COR-L47 (cell line): ENCODE data around the gene SCN5A.
A peak's percentile ranks its signal among the peaks of the same experiment; 100 is the strongest.

Source experiments
- DNase-seq: peaks from one replicate; lab custom pipeline; 2025; lab: John Stamatoyannopoulos, UW

The SCN5A gene

GRCh38 chr3:38649500-38650247, at the start of gene SCN5A:
Gene SCN5A, minus strand, starts transcription at chr3:38649687. Its CDS starts 16,380 bp downstream, at chr3:38633307.
- no peak for DNase-seq

- no peak for DNase-seq
Observed at GRCh38 chr3:38698760-38699159, 49.3 kb upstream of the SCN5A start.

DNA sequence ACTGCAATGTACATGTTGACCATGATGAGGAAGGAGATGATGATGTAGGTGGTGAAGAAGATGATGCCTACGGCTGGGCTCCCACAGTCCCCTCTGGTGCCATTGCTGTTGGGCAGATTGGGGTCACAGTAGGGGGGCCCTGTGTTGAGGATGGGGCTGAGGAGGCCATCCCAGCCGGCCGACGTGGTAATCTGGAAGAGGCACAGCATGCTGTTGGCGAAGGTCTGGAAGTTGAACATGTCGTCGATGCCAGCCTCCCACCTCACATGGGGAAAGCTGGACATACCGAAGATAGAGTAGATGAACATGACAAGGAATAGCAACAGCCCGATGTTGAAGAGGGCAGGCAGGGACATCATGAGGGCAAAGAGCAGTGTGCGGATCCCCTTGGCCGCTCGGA, 48.6 kb upstream of the SCN5A start:
- DNase-seq: no peak

GRCh38 chr3:38696034-38696433, 46.5 kb upstream of the SCN5A start:
- no peak for DNase-seq

DNA sequence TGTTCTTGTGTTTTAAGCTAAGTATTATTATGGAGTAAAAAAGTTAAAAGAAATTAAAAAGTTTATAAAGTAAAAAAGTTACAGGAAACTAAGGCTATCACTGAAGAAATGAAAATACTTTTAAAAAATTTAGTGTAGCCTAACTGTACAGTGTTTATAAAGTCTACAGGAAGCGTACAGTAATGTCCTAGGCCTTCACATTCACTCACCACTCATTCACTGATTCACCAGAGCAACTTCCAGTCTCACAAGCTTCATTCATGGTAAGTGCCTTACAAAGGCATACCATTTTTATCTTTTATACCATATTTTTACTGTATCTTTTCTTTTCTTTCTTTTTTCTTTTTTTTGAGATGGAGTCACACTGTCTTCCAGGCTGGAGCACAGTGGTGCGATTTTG, 40.7 kb upstream of the SCN5A start:
- DNase-seq: no peak

DNA sequence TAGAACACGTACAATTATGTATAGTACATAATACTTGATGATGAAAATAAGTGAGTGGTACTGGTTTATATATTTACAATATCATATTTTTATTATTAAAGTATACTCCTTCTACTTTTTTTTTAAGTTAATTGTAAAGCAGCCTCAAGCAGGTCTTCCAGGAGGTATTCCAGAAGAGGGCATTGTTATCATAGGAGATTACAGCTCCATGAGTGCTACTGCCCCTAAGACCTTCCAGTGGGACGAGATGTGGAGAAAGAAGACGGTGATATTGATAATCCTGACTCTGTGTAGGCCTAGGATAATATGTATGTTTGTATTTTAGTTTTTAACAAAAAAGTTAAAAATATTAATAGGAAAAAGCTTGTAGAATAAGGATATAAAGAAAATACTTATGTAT, 40.3 kb upstream of the SCN5A start:
- DNase-seq: no peak

DNA sequence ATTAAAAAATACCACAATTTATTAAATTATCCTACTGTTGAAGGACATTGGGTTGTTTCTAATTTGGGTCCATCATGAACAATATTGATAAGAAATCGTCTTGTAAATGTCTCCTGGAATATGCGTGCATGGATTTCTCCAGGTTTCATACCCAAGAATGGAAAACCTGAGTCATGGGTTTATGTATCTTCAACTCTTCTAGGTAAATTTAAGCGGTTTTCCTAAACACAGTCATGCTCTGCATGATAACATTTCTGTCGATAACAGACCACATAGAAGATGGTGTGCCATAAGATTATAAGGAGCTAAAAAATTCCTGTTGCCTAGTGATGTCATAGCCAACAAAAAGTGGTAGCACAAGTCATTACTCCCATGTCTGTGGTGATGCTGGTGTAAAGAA, 39.9 kb upstream of the SCN5A start:
- DNase-seq: no peak

DNA sequence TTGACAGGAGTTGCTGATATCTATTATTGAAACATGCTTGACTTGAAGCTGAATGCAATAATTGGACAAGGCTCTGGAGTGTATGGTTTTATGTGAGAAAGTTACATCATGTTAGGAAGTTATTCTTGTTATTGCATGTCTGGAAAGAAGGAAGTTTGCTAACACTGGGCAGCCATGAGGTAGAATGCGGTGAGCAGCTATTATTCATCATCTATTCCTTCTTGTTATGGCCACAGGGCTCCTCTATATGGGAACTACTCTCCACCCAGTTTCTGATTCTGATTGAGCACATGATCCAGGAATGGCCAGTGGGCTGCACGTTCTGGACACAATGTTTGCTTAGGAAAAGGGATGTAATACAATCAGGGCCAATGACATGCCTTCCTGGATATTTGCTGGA, 37.8 kb upstream of the SCN5A start:
- DNase-seq: no peak

GRCh38 chr3:38684546-38684945, 35.1 kb upstream of the SCN5A start:
- no peak for DNase-seq

GRCh38 chr3:38669668-38670067, 20.2 kb upstream of the SCN5A start:
- DNase-seq: no peak

DNA sequence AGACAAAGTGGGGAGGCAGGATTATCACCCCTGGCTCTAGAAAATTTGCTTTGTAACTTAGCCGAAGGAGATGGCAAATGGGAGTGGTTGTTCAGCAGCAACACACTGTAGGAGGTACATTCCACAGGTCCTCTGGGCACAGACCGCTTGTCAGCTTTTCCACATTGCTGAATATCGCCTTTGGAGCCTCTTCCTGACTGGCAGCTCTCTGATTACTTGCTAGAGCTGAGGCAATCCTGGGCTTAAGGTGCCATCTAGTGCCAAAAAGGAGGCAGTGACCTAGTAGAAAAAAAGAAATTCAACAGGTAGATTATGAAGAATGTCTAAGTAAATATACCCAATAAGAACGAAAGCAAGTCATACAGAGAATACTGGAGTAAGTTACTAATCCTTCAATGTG, 13.1 kb upstream of the SCN5A start:
- DNase-seq: peak; percentile 30

GRCh38 chr3:38658841-38659240, 9.4 kb upstream of the SCN5A start:
- no peak for DNase-seq

DNA sequence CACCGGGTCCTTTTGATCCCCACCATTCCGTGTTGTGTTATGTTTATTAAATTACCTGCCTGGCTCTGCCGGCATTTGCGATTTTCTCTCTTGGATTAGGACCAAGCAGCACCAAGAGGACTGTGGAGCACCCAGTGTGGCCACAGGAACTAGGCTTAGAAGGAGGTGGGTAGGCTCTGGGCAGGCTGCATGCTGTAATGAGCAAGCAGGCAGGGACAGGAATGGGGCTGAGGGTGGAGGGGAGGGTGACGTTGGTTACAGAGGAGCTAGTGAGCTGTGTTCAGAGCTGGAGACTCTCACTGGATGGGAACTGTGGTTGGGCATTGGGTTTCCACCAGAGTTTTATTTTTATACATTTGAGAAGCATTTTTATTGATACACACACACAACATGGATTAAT, 7.9 kb upstream of the SCN5A start:
- DNase-seq: no peak

DNA sequence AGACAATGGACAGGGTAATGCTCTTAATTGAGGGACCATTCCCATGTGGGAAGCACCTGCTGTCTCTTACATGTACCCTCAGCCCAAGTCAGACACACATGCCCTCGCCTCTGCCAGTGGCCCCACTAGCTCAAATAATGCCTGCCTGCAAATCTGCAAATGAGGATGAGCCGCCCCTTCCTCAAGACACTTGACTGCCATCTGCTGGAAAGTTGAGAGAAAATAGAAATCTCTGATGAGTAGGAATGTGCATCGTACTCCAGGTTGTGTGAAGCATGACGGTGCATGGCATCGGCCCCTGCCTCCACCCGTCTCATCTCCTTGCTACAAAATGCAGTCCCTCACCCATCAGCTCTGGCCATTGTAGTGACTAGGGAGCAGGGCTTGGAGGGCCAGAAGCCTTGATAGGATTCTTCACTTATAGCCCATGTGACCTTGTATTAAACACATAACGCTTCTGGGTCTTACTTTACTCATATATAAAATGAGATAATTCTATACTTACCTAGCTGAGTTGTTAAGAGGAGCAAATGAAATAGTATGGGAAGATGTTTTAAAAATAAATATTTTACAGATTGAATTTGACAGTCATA, 6.3 kb upstream of the SCN5A start:
- DNase-seq: no peak

- no peak for DNase-seq
Observed at GRCh38 chr3:38653685-38654537, 4.4 kb upstream of the SCN5A start.

- DNase-seq: no peak
Observed at GRCh38 chr3:38652934-38653333, 3.4 kb upstream of the SCN5A start.

- DNase-seq: peak; percentile 21
Observed at GRCh38 chr3:38651153-38651789, 1.8 kb upstream of the SCN5A start.

DNA sequence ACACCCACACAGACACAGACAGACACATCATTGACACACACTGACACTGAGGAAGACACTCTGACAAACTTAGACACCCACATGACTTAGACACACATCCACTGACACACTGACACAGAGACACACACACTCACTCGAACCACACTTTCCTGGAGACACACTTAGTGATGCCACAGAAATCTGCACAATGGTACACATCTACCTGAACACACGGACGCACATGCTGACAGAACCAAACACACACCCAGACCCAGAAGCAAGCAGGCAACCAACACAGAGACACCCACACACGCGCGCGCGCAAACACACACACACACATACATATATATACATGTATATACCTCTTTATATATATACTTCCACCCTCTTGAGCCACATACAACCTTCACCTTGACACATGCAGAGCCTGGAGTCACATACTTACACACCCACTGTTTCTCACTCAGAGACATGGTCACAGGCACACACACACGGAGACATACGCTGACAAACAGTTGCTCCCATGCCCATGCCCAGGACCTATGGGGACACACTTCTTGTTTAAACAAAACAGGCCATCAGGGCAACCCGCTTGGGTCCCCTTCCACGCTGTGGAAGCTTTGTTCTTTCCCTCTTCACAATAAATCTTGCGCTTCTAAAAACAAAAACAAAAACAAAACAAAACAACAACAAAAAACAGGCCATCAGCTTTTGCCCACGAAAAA, 913 bp upstream of the SCN5A start:
- DNase-seq: no peak

DNA sequence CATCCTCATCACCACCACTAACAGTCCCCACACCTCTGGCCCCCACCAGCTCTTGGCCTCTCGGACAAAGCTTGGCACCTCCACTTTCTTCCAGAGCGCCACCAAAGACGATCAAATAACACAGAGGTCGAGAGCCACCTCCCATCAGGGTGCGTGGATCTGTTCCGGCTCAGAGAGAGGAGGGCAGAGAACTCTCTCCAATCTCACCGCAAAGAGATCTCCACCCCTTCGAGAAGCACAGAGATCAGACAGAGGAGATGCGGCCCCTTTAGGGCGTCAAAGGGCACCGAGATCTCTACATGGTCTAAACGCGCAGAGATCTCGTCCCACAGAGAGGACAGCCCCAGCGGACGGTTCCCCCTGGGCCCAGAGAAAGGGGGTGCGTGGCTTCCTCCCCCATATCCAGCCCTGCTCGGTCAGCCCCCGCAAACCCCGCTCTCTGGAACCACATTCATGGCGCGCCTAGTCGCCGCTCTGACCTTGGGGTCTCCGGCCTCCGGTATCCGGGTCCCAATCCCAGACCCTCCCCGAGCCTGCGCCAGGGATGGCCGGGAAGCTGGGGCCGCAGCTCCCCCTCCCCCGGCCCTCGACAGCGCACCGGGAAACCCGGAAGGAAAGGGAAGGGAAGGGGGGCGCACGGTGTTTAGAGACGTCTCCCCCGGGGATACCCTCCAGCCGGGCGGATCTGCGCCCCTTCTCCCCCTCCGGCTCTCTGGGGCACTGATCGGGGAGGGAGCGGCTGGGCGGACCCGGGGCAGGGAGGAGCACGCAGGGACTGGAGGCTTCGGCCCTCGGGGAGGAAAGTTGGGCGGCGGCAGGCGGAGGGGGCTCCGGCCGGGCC, 608 bp downstream of the SCN5A start:
- DNase-seq: no peak

DNA sequence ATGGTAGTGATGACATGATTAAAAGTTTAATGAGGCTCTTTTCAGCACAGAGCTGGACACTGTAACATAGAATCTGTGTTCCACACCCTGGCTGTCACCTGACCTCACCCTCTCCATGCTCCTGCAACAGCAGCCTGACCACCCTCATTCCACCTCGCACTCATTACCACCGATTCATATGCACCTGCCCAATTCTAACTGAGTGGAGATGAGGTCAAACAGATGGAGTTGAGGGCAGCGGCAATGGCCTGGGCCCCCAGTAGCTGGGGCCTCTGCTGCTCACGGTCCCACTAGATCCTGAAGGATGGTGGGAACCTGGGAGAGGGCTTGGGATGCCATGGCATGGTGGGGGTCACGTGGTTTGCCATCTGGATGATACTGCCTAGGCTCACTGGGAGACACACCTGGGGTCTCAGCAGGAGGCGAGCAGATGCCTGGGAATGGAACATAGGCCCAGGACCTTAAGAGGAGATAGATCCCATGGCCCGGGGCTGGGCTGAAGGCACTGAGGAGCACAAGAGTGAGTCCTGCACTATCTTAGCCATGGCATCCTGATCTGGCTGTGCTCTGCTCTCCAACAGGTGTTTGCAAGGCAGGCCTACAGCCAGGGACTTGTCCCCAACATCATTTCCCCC, 1.3 kb downstream of the SCN5A start:
- no peak for DNase-seq
